Measurements from ENCODE around the gene MYL6. TPM values are rescaled to one million over a fixed set of nuclear protein-coding genes. Genes with fewer than 3 reads are reported as not detected.

MYL6 gene
- total RNA-seq, 1 experiment from 2014 or later, result 932 TPM

DNA sequence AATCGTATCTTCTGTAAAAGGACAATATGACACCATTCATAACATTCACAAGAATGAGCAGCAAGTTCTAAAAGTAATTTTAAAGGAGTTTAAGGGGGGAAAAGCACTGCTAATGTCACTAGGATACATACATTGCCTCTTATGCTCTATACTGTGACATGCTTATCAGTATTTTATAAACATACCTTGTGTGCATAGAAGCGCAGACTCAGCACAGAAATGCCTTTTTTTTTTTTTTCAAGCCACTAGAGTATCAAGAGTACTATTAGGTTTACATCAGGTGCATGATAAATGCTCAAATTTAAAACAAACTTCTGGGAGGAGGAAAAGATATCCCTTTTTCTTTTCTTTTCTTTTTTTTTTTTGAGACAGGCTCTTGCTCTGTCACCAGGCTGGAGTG is 44.7 kb downstream of the MYL6 start:
- Mint-ChIP-seq H3K27ac (no peak overlapping the region), H3K36me3 (peaks cover 30% of the 10 kb centered on the region), H3K4me1 (peaks cover 12% of the 10 kb centered on the region), H3K27me3 (ENCODE audit: low read depth) (no peaks in the 10 kb centered on the region), H3K4me3 (no peak overlapping the region), H3K9me3 (no peaks in the 10 kb centered on the region)
- ATAC-seq (no peak), DNase-seq (ENCODE audit: low spot score) (no peak)
- CTCF ChIA-PET, result interaction anchor here (0.7 to 1.5 kb wide), 3 partner anchors 19 to 162 kb away, joined by 5 to 11 read pairs (median 6); partner anchors contain the start of genes ANKRD52 and RNF41
- TF ChIP-seq HMGA2 (CRISPR knock-in tag; IDR thresholded peaks at IDR 0.05), result no peak
- TF ChIP-seq SMAD4 (CRISPR knock-in tag; IDR thresholded peaks at IDR 0.05), result no peak
- no peak for TF ChIP-seq ZNF423 (CRISPR knock-in tag; IDR thresholded peaks at IDR 0.05)
- TF ChIP-seq E2F1 (CRISPR knock-in tag; IDR thresholded peaks at IDR 0.05), result no peak
- TF ChIP-seq, protein P1, sequence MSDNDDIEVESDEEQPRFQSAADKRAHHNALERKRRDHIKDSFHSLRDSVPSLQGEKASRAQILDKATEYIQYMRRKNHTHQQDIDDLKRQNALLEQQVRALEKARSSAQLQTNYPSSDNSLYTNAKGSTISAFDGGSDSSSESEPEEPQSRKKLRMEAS (CRISPR knock-in tag; IDR thresholded peaks at IDR 0.05), result no peak
- POLR2A ChIA-PET, result interaction anchor here (2.3 kb wide), 1 partner anchor 19 kb away, joined by 7 read pairs; the partner anchor contains the start of gene RNF41

- no peak for TF ChIP-seq ERG (CRISPR knock-in tag; IDR thresholded peaks at IDR 0.05)
- TF ChIP-seq ZBTB21 (CRISPR knock-in tag; IDR thresholded peaks at IDR 0.05; ENCODE audit: borderline replicate concordance), result no peak
- no peak for TF ChIP-seq ZNF219 (CRISPR knock-in tag; IDR thresholded peaks at IDR 0.05; ENCODE audit: borderline replicate concordance)
- no peak for TF ChIP-seq NR3C1 (CRISPR knock-in tag; conservative IDR thresholded peaks at IDR 0.05; ENCODE audit: low read depth)
- TF ChIP-seq, protein P2, sequence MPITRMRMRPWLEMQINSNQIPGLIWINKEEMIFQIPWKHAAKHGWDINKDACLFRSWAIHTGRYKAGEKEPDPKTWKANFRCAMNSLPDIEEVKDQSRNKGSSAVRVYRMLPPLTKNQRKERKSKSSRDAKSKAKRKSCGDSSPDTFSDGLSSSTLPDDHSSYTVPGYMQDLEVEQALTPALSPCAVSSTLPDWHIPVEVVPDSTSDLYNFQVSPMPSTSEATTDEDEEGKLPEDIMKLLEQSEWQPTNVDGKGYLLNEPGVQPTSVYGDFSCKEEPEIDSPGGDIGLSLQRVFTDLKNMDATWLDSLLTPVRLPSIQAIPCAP (CRISPR knock-in tag; IDR thresholded peaks at IDR 0.05), result no peak
- TF ChIP-seq GTF2I (CRISPR knock-in tag; conservative IDR thresholded peaks at IDR 0.05), result no peak
- TF ChIP-seq GABPB1 (CRISPR knock-in tag; IDR thresholded peaks at IDR 0.05), result no peak
- no peak for TF ChIP-seq E2F1 (CRISPR knock-in tag; IDR thresholded peaks at IDR 0.05)
- no peak for TF ChIP-seq PRRX2 (CRISPR knock-in tag; IDR thresholded peaks at IDR 0.05)
- no peak for TF ChIP-seq ESRRA (CRISPR knock-in tag; IDR thresholded peaks at IDR 0.05; ENCODE audit: borderline replicate concordance)
- TF ChIP-seq, protein P3, sequence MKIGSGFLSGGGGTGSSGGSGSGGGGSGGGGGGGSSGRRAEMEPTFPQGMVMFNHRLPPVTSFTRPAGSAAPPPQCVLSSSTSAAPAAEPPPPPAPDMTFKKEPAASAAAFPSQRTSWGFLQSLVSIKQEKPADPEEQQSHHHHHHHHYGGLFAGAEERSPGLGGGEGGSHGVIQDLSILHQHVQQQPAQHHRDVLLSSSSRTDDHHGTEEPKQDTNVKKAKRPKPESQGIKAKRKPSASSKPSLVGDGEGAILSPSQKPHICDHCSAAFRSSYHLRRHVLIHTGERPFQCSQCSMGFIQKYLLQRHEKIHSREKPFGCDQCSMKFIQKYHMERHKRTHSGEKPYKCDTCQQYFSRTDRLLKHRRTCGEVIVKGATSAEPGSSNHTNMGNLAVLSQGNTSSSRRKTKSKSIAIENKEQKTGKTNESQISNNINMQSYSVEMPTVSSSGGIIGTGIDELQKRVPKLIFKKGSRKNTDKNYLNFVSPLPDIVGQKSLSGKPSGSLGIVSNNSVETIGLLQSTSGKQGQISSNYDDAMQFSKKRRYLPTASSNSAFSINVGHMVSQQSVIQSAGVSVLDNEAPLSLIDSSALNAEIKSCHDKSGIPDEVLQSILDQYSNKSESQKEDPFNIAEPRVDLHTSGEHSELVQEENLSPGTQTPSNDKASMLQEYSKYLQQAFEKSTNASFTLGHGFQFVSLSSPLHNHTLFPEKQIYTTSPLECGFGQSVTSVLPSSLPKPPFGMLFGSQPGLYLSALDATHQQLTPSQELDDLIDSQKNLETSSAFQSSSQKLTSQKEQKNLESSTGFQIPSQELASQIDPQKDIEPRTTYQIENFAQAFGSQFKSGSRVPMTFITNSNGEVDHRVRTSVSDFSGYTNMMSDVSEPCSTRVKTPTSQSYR (CRISPR knock-in tag; IDR thresholded peaks at IDR 0.05), result no peak
- TF ChIP-seq NFATC4 (CRISPR knock-in tag; IDR thresholded peaks at IDR 0.05), result no peak
- TF ChIP-seq SP1 (CRISPR knock-in tag; conservative IDR thresholded peaks at IDR 0.05), result no peak
- TF ChIP-seq ZNF317 (CRISPR knock-in tag; IDR thresholded peaks at IDR 0.05; ENCODE audit: borderline replicate concordance, low read depth), result no peak
- TF ChIP-seq GRHL2 (CRISPR knock-in tag; IDR thresholded peaks at IDR 0.05; ENCODE audit: insufficient replicate concordance, severe bottlenecking), result no peak
- TF ChIP-seq, protein P1 (CRISPR knock-in tag; IDR thresholded peaks at IDR 0.05), result no peak
- DNase-seq (ENCODE audit: low spot score) (no peak), ATAC-seq (no peak)
- Mint-ChIP-seq H3K36me3 (peaks cover 38% of the 10 kb centered on the region), H3K9me3 (no peaks in the 10 kb centered on the region), H3K27me3 (ENCODE audit: low read depth) (no peaks in the 10 kb centered on the region), H3K4me3 (no peak overlapping the region), H3K27ac (no peak overlapping the region), H3K4me1 (no peaks in the 10 kb centered on the region; the same call in 1 of the 2 replicates)
- CTCF ChIA-PET, result interaction anchor here (0.9 to 6.2 kb wide), 4 partner anchors 15 to 76 kb away, joined by 3 to 102 read pairs (median 6); partner anchors contain the start of genes ANKRD52, ESYT1, RNF41 and SMARCC2
- POLR2A ChIA-PET, result no interaction called here
These were observed 46.1 kb downstream of the MYL6 start for GRCh38 chr12:56204275-56204674.
